NCI-H524 (cell line): ENCODE results near the gene SPANXN2.
A peak's percentile ranks its signal among the peaks of the same experiment; 100 is the strongest.
"Not testable (repeated sequence)": the region's sequence is repeated elsewhere in the genome, so short reads cannot be mapped to it uniquely, and the experiment has no call there.

Experiments used
- DNase-seq, 2 experiments: peaks; one replicate each; lab custom pipeline; 2025; lab: John Stamatoyannopoulos, UW

SPANXN2 gene, protein sequence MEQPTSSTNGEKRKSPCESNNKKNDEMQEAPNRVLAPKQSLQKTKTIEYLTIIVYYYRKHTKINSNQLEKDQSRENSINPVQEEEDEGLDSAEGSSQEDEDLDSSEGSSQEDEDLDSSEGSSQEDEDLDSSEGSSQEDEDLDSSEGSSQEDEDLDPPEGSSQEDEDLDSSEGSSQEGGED

DNA sequence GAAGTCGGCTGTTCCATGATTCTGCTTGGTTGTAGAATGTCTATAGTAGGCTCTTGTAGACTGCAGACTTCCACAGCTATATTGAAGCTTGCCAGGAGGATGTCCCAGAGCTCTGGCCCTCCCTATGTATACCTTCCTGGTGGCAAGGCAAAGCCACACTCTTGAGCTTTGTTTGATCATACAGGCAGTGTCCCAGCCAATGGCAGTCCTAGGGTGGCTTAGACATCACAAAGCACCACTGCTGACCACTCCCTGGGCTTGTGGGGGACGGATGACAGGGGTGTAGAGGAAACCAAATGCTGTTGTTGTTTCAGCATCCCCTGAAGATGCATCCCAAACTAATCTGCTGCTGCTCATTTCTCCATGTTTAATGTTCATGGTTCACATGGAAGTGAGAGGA is at the start of gene SPANXN2:
Gene SPANXN2 (minus strand): TSS at position 101 of the 400 bp plus-strand sequence. CDS start 84 bp downstream, at position 17.
- DNase-seq = not testable (repeated sequence)

DNA sequence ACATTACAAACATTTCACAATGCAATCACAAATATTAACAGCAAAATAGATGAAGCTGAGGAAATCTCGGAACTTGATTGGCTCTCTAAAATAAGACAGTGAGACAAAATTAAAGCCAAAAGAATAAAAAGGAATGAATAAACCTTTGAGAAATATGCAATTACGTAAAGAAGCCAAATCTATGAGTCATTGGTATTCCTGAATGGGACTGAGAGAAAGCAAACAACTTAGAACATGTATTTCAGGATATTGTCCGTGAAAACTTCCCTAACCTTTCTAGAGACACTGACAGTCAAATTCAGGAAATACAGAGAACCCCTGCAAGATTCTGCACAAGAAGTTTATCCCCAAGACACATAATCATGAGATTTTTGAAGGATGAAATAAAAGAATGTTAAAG is 48.4 kb upstream of the SPANXN2 start:
- DNase-seq = no peak

DNA sequence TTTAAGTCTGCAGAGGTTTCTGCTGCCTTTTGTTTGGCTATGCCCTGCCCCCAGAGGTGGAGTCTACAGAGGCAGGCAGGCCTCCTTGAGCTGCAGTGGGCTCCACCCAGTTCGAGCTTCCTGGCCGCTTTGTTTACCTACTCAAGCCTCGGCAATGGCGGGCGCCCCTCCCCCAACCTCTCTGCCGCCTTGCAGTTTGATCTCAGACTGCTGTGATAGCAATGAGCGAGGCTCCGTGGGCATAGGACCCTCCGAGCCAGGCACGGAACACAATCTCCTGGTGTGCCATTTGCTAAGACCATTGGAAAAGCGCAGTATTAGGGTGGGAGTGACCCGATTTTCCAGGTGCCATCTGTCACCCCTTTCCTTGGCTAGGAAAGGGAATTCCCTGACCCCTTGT is 47.2 kb upstream of the SPANXN2 start:
- not testable (repeated sequence) for DNase-seq

DNA sequence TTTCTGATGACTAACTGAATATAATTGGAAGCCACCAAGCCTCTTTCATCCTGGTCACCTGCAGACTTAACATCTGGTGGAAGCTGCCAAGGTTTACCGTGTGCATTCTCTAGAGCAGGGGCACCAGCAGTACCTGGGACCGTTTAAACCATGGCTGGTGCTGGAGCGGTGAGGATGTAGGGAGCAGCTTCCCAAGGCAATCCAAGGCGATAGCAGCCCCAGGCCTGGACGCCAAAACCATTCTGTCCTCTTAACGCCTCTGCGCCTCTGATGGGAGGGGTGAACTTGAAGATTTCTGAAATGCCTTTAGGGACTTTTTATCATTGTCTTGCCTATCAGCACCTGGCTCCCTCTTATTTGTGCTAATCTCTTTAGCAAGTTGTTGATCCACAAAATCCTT is 37.3 kb upstream of the SPANXN2 start:
- no peak for DNase-seq

DNA sequence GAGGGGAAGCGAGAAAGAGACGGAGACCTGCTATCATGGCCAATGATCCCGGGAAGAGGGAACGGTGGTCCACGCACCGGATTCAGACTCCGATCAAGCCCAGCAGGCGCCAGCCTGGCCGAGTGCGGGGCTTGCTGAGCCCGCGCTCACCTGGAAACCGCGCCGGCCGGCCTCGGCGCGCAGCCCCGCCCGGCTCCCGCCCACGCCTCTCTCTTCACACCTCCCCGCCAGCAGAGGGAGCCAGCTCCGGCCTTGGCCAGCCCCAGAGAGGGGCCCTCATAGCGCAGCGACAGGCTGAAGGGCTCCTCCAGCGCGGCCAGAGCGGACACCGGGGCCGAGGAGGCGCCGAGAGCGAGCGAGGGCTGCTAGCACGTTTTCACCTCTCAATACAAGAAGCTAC is 36.8 kb upstream of the SPANXN2 start:
- DNase-seq = no peak

DNA sequence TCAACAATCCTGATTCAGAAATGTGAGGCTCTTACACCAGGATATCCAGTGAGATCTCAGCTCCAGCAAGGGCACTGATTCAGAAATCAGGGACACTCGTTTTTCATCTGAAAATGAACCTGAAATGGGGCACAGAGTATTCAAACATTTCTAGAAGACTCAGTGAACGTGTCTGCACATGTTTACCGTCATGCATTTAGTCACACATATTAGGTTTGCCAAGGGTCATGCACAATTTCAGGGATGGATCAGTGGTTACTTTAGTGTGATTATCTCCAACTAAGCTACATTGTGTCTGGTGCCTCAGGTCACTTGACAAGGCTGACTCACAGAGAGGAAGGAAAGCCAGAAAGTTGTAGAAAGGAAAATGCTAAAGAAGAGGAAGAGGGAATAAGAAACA is 33.6 kb upstream of the SPANXN2 start:
- DNase-seq = no peak

DNA sequence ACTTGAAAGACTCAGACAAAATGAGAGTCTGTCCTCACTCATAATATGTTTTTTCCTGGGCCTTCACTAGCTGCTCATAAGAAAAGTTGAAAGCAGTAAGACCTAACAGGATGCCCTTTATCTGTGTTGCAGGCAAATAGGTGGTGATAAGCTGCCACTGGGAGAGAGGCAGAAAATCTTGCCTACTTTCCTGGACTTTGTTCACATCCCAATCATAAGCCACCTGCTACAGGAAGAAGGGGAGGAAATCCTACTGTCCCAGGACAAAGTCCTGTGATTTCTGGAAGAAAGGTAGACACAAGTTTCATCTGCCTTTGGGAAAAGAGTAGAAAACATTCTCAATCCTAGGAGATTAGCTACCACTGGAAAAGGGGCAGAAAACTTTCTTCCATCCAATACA is 13.3 kb upstream of the SPANXN2 start:
- no peak for DNase-seq

DNA sequence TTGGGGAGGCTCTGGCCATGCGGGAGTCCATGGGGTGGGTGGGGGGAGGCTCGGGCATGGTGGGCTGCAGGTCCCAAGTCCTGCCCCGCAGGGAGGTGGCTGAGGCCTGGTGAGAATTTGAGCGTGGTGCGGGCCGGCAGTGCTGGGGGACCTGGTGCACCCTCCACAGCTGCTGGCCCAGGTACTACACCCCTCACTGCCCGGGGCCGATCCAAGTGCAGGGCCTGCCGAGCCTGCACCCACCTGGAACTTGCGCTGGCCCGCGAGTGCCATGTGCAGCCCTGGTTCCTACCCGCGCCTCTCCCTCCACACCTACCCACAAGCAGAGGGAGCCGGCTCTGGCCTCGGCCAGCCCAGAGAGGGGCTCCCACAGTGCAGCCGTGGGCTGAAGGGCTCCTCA is 5.7 kb upstream of the SPANXN2 start:
- DNase-seq = no peak

DNA sequence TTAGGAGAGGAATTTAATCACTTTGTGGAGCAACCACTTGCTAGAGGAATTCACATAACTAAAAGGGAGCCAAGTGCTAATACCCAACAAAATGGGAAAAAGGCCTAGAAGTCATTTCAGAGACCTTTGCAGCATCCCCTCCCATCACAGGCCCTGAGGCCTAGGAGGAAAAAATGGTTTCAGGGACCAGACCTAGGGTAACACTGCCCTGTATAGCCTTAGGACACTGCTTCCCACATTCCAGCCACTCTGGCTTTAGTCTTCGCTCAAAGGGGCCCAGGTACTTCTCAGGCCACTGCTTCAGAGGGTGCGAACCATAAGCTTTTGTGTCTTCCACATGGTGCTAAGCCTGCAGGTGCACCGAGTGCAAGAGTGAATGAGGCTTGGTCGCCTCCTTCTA is 19.1 kb downstream of the SPANXN2 start:
- DNase-seq = no peak

DNA sequence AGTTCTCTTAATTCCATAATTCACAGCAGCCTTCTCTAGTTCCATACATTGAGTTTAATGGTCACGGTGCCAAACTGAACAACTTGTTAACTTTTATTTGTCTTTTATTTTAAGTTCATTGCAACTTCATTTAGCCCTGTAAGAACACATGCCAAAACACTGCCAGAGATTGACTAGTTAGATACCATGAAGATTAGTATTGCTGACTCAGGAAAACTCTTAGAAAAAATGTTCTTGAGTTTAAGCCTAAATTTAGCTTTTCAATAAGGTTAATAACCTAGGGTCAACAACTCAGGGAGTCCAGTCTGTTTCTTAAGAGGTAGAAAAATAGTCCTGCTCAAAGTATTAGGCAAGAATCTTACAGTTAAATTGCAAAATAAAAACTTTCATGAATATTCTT is 25.7 kb downstream of the SPANXN2 start:
- no peak for DNase-seq

DNA sequence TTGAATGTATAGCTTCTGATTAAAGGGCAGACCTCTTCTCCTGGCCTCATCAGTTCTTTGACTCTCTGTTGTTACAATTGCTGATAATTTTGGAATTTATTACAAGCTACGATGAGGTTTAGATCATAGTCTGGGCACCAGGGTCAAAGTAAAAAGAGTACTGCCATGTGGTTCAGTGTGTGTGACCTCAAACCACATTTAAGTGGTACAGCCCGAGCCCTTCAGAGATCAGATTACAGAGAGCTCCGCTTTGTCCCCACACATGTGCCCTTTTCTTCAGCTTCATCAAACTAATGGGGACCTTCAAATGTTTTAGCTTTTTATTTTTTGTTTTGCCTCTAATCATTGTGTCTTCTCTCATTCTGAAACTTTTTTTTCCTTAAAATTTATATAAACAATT is 37.1 kb downstream of the SPANXN2 start:
- peak in 1 of 2 experiments; percentile 20 for DNase-seq

DNA sequence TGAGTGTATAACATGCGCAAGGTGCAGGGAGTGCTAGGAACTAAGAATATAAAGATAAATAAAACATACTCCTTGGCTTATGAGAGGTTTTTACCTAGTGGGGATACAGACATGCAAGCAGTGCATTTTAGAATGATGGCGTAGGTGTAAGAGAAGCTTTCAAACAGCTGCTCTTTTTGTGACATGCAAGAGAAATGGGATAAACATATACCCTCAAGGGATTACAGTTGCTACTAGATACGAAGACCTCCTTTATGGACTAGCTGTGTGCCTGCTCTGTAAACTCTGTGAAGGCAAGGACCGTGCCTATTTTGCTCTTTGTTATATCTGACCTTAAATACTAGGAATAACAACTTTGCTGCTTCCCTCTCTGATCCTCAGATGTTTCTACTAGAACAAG is 45.6 kb downstream of the SPANXN2 start:
- DNase-seq = peak in 1 of 2 experiments; percentile 41

DNA sequence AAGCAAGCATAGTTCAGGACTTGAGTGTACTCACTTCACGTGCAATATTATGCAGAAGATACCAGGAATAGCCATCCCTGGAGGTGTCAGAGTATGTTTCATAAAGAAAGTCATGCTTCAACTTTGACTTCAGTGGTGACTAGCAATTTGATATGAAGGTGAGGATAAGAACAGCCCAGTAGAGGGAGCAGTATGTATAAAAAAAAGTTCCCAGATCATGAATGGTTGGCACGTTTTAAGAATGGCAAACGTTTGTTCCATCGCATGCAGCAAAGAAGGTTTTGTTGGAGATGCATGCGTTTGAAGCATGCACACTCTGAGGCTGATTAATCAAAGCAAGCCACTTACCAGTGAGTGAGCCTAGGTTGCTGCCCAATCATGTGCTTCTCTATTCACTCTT is 51.2 kb downstream of the SPANXN2 start:
- DNase-seq = peak; percentile 28 to 55

DNA sequence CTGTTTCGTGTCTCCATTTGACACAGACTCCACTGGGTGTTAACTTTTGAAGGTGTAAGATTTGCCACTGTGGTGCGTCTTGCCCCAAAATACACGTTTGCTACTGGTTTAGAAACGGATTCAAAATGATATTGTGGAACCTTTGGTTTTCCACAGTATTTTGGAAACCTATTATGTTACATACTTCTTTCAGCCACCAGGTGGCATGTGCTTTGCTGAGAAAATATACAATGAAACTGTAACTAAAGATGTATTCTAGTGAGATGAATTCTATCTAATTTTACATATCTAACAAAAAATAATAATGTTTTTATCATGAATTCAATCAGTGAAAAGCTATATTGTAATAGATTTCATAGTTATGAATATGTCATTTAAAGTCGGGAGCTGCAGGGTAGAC is 56.2 kb downstream of the SPANXN2 start:
- DNase-seq = peak in 1 of 2 experiments; percentile 28

DNA sequence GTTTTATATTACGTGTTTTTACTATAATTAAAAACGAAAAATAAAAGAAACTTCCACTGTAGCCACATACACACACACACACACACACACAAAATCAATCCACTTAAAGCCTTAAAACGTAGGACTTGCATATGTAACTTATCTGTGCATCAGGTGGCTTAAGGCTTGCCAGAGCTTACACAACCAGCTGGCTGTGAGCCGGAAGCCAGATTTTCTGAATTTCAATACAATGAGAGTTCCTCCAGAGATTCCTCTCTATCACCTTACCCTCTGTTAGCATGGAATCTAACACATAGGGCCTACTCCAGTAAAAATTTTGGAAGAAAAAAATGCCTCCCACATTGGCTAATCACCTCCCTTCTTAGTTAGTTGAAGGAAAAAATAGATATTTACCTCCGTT is 56.8 kb downstream of the SPANXN2 start:
- DNase-seq = peak in 1 of 2 experiments; percentile 62
